Measurements from ENCODE around the gene PPME1. TPM values are rescaled to one million over a fixed set of nuclear protein-coding genes. Genes with fewer than 3 reads are reported as not detected.

The PPME1 gene
- total RNA-seq, 3 donors from 2014 or later: 16.8 to 27.7 (median 25.2) TPM

DNA sequence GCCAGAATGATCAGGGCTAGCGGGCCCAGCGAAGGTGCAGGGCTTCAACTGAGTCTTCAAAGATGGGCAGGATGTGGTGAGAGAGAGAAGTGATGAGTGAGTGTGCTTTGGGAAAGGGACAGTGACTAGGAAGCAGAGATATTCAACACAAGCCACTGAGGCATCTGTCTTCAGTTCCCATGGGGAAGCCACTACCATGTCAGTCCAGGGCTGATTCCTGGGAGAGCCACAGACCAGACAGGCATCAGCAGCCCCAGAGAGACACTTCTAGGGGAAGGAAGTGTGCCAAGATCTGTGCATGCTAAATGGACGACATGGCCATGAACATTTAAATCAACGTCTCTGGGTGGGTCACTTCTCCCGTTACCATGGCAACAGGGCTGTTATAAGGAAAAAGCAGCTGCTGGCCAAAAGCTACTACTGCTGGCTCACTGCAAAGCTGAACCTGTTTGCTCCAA is 111.9 kb downstream of the PPME1 start:
- Histone ChIP-seq H3K4me3 (no peak overlapping the region), H3K36me3 (no peaks in the 10 kb centered on the region), H3K9me3 (no peaks in the 10 kb centered on the region), H3K27me3 (no peaks in the 10 kb centered on the region), H3K27ac (no peak overlapping the region), H3K4me1 (no peaks in the 10 kb centered on the region)
- DNase-seq (ENCODE audit: low spot score in 2 of 2): no peak
- no peak for TF ChIP-seq POLR2A (IDR thresholded peaks at IDR 0.05)
- TF ChIP-seq POLR2AphosphoS5 (IDR thresholded peaks at IDR 0.05): no peak
- TF ChIP-seq, protein P1, sequence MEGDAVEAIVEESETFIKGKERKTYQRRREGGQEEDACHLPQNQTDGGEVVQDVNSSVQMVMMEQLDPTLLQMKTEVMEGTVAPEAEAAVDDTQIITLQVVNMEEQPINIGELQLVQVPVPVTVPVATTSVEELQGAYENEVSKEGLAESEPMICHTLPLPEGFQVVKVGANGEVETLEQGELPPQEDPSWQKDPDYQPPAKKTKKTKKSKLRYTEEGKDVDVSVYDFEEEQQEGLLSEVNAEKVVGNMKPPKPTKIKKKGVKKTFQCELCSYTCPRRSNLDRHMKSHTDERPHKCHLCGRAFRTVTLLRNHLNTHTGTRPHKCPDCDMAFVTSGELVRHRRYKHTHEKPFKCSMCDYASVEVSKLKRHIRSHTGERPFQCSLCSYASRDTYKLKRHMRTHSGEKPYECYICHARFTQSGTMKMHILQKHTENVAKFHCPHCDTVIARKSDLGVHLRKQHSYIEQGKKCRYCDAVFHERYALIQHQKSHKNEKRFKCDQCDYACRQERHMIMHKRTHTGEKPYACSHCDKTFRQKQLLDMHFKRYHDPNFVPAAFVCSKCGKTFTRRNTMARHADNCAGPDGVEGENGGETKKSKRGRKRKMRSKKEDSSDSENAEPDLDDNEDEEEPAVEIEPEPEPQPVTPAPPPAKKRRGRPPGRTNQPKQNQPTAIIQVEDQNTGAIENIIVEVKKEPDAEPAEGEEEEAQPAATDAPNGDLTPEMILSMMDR (IDR thresholded peaks at IDR 0.05): no peak
- intact Hi-C loops (cut with DNase I; ENCODE audit: low total_unique reads): no loop called here

- Histone ChIP-seq H3K4me3 (no peak overlapping the region), H3K27me3 (no peaks in the 10 kb centered on the region), H3K27ac (no peak overlapping the region), H3K9me3 (no peaks in the 10 kb centered on the region), H3K4me1 (no peaks in the 10 kb centered on the region), H3K36me3 (no peaks in the 10 kb centered on the region)
- intact Hi-C loops (cut with DNase I; ENCODE audit: low total_unique reads): no loop called here
- DNase-seq (ENCODE audit: low spot score in 2 of 2): no peak
- TF ChIP-seq, protein P1 (IDR thresholded peaks at IDR 0.05): no peak
- TF ChIP-seq POLR2A (IDR thresholded peaks at IDR 0.05): no peak
- TF ChIP-seq POLR2AphosphoS5 (IDR thresholded peaks at IDR 0.05): no peak
Observed at GRCh38 chr11:74283580-74284180, 112.6 kb downstream of the PPME1 start.

DNA sequence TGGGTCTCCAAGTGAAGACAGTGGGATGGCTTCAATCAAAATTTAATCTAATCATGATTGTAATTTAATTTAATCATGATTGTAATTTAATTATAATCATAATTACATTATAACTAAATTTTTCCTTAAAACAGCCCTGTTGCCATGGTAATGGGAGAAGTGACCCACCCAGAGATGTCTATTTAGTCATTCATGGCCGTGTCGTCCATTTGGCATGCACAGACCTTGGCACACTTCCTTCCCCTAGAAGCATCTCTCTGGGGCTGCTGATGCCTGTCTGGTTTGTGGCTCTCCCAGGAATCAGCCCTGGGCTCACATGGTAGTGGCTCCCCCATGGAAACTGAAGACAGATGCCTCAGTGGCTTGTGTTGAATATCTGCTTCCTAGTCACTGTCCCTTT is 113.4 kb downstream of the PPME1 start:
- no peaks in the 10 kb centered on the region for H3K36me3 ChIP-seq
- H3K9me3 ChIP-seq: no peaks in the 10 kb centered on the region
- no peaks in the 10 kb centered on the region for H3K27me3 ChIP-seq
- no peak for TF ChIP-seq POLR2A (IDR thresholded peaks at IDR 0.05)
- TF ChIP-seq POLR2AphosphoS5 (IDR thresholded peaks at IDR 0.05): no peak
- H3K4me3 ChIP-seq: no peak overlapping the region
- intact Hi-C loops (cut with DNase I; ENCODE audit: low total_unique reads): no loop called here
- H3K4me1 ChIP-seq: no peaks in the 10 kb centered on the region
- no peak for DNase-seq (ENCODE audit: low spot score in 2 of 2)
- no peak overlapping the region for H3K27ac ChIP-seq

DNA sequence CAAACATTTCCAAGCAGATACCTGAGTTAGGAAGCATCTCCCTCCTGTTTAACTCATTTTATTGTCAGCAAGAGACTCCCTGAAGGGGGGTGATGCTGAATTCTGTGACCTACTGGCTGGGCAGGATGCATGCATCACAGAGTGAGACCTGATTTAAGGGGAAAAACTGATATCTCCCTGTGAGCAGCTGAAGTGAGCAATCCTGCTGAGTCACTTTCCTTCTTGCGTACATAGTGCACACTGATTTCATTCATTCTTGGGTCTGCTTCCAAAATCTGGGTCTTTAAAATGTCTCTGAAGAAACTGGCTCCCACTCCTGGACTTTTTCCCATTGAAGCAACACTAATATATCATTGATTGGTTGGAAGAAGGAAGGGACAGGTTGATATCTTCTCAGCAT is 117.1 kb downstream of the PPME1 start:
- H3K4me1 ChIP-seq: no peaks in the 10 kb centered on the region
- TF ChIP-seq, protein P1 (IDR thresholded peaks at IDR 0.05): no peak
- TF ChIP-seq POLR2A (IDR thresholded peaks at IDR 0.05) (no peak), POLR2AphosphoS5 (IDR thresholded peaks at IDR 0.05) (no peak)
- H3K27me3 ChIP-seq: no peaks in the 10 kb centered on the region
- no peak overlapping the region for H3K4me3 ChIP-seq
- H3K36me3 ChIP-seq: no peaks in the 10 kb centered on the region
- DNase-seq (ENCODE audit: low spot score in 2 of 2): no peak
- no peaks in the 10 kb centered on the region for H3K9me3 ChIP-seq
- intact Hi-C loops (cut with DNase I; ENCODE audit: low total_unique reads): no loop called here
- H3K27ac ChIP-seq: no peak overlapping the region

- TF ChIP-seq, protein P1 (IDR thresholded peaks at IDR 0.05): no peak
- TF ChIP-seq POLR2AphosphoS5 (IDR thresholded peaks at IDR 0.05) (no peak), POLR2A (IDR thresholded peaks at IDR 0.05) (no peak)
- intact Hi-C loops (cut with DNase I; ENCODE audit: low total_unique reads): no loop called here
- no peak overlapping the region for H3K4me3 ChIP-seq
- no peaks in the 10 kb centered on the region for H3K4me1 ChIP-seq
- H3K27ac ChIP-seq: no peak overlapping the region
- no peak for DNase-seq (ENCODE audit: low spot score in 2 of 2)
- no peaks in the 10 kb centered on the region for H3K27me3 ChIP-seq
- H3K36me3 ChIP-seq: no peaks in the 10 kb centered on the region
- H3K9me3 ChIP-seq: no peaks in the 10 kb centered on the region
Observed at GRCh38 chr11:74288911-74289310, 117.8 kb downstream of the PPME1 start.
